ENCODE results near the gene COX17. TPM values are rescaled to one million over a fixed set of nuclear protein-coding genes. Genes with fewer than 3 reads are reported as not detected.

COX17 gene
- polyA plus RNA-seq, 1 donor, result 74.6 TPM

GRCh38 chr3:119673875-119674274, 3.3 kb downstream of the COX17 start:
- no peak for DNase-seq

GRCh38 chr3:119672776-119673175, 4.4 kb downstream of the COX17 start:
- DNase-seq, result no peak

DNA sequence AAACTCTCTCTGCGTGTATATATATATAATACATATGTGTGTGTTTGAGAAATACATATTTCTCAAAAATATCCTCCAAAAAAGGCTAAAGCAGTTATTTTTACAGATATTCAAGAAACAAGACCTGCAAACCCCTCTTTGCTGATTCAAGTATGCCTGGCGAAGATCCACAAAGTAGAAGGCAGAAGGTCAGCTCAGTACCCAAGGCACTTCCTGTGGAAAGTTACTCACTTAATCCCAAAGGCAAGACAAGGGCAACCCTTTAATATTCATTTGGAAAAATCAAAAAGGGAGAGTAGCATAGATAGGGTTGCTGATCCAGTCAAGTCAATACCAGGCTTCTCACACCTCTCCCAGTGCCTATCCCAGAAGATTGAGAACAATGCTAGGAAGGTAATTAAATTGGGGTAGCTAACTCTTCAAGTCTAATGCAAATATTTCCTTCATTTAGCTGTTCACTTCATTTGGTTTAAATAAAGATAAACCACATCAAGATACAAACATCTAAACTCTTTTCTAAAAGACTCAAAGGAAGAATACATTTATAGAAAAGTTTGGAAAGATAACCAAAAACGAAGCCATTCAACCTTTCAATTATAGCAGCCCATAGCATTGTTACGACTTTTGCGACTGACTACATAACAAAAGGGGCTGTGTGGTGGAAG, 7.2 kb downstream of the COX17 start:
- no peak for DNase-seq

GRCh38 chr3:119665954-119666559, 11.1 kb downstream of the COX17 start:
- no peak for DNase-seq

DNA sequence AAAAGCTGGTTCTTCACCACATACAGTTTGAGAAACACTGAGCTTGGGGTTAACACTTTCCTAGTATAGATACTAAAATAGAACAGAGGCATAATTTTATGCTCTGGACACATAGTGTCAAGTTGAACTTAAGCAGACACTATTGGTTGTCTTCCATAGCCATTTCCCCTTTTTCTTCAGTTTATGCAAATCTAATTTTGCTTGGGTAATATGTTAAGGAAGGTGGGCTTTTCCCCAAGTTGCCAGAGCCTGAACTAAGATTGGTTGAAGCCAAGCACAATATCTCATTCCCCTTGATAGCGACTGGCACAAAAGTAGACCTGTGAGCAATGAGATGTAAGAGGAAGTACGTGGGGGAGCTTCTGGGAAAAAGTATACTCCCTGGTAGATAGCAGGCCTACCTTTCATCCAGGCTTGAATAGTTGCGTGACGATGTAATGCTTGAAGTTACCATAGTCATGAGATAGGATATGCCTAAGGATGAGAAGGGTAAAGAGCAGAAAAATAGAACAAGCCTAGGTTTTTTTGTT, 12.3 kb downstream of the COX17 start:
- no peak for DNase-seq

DNA sequence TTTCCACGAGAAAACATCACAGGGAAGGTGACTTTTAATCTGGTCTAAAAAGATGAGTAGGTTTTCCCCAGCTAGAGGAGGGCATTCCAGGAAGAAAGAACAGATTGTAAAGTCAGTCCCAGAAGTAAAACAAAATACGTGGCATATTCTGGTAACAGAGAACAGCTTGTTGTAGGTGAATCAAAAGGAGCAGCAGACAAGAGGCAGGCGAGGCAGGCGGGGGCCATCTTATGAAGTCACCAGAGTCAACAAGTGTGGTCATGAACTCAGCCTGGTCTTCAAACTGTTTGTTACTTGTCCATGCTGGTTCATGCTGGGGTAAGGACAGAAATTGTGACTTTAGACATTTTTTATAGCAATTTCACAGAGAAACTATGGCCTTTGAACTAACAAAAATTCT, 12.8 kb downstream of the COX17 start:
- no peak for DNase-seq

- DNase-seq, result no peak
These were observed 13.3 kb downstream of the COX17 start for GRCh38 chr3:119663885-119664284.

- peak; percentile 35 for DNase-seq
These were observed 14.4 kb downstream of the COX17 start for GRCh38 chr3:119662604-119663373.

DNA sequence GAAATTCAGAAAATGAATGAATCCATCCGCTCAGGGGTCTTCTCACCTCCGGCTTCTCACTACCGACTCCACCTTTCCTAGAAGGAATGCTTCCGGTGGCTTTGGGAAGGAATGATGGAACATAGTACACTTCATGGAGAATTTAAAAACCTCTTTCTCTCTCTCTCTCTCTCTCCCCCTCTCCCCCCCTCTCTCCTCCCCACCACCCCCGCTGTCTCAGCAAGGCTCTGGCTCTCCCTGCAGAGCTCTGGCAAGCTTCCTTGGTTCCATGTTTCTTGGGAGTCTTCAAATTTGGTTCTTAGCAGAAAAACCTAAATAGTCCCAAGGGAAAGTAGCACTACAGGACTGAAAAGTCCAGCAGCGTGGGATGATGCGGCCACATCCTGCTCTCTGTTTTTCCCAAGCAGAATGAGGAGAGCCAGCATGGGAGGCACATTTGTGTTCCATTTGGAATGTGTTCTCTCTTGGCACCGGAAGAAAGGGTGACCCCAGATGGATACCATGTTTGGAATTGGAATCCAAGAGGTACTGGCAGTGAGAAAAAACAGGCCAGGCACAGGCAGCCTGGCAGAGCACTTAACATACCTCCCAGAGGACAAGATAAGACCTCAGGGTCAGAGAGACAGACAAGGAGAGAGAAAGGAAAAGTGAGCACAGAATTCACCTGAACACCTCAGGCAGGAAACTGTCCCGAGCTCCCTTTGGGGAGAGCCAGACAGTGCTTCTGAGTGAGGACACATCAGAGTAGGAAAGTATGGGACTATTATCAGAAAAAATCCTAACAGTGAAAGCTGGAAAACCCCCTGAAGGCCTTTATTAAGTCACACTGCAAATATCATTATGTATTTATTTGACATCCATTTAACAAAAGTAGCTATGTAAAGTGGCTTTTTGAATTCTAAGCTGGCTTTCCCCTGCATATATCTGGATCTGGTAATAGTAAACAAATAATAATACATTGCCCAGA, 16.4 kb downstream of the COX17 start, which contains the start of gene POPDC2:
POPDC2 (minus strand) TSS at position 116 of the 967 bp plus-strand sequence. CDS start 166 bp downstream, outside the sequence.
- DNase-seq, result no peak

GRCh38 chr3:119659606-119660291, 17.5 kb downstream of the COX17 start:
- DNase-seq, result no peak

- no peak for DNase-seq
These were observed 18.2 kb downstream of the COX17 start for GRCh38 chr3:119658994-119659393.

DNA sequence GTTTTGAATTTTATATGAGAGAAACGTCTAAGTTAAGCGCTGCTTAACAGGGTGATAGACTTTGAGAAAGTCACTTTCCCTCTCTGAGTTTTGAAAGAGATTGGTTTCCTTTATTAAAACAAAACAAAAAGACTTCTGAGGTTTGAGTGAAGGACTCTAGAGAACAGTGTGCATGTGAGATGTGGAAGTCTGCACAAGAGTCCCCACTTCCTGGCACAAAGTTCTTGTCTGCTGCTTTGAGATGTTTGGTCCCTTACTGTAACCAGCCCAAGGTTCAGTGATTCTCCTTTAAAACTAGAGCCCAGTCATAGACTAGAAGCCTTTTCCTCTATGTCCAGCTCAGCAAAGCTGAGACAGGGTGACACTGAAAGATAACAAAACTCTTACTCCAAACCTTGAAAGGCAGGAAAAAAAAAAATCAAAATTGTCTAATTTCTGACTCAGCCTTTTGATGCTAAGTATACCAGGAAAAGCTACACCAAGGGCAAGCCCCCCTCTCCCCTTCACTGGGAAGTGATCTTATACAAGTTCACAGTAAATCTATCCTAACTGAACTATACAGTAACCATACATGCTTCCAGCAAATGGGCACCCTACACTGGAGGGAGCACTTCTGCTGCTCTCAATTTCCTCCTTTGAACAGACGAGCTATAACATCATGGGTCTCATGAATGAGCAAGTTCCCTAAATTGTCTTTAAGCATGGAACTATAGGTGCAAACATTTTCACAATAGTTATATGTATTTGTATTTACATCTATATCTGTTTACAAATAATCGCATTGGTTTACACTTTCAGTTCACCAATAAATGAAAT, 19.1 kb downstream of the COX17 start:
- no peak for DNase-seq

DNA sequence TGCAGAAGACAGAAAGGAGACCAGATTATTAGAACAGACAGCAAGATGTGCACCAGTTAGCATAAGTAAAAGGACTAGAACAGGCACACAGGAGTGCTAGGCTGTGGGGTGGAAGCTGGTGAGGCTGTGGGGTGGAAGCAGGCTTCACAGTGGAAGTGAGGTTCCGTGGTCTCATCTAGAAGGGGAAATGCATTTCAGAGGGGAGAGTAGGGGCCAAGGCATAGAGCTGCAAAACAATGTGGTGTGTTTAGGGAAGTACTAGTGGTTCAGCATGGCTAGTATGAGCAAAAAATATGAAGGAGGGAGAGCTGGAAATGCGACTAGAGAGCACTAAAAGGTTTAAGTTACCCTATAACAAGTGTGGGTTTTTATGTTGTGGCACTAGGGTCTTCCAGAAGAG, 23.3 kb downstream of the COX17 start:
- DNase-seq, result no peak

DNA sequence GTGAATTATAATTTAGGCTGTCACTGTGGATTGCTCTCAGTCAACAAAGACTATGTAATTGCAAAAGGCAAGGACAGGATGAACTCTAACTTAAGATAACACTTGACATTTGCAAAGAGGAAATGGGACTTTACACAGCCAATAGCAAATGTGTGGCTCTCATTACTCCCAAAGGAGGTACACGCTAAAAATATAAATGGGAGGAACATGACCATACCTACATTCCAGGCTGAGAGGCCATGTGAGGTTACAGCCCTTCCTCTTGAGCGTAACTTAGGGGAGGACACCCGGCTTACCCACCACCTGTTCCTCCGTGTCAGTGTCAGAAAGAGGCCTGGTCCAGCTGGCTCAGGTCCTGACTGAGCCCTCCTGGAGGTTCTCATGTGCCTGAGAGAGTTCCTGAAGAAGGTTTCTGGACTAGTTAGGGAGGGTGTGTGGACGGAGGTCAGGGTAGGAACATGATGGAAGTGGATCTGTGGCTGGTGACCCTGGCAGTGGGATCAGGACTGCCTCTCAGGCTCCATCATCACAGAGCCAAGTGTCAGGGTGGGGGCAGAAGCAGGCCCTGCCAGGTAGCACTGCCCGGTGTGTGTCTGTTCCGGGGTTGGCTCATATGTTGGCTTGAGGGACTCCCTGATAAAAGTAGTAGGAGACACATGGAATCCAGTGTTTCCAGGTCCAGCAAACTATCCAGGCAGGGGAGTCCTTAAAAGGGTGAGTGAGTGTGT, 24.7 kb downstream of the COX17 start:
- no peak for DNase-seq

GRCh38 chr3:119649761-119650160, 27.4 kb downstream of the COX17 start:
- no peak for DNase-seq

DNA sequence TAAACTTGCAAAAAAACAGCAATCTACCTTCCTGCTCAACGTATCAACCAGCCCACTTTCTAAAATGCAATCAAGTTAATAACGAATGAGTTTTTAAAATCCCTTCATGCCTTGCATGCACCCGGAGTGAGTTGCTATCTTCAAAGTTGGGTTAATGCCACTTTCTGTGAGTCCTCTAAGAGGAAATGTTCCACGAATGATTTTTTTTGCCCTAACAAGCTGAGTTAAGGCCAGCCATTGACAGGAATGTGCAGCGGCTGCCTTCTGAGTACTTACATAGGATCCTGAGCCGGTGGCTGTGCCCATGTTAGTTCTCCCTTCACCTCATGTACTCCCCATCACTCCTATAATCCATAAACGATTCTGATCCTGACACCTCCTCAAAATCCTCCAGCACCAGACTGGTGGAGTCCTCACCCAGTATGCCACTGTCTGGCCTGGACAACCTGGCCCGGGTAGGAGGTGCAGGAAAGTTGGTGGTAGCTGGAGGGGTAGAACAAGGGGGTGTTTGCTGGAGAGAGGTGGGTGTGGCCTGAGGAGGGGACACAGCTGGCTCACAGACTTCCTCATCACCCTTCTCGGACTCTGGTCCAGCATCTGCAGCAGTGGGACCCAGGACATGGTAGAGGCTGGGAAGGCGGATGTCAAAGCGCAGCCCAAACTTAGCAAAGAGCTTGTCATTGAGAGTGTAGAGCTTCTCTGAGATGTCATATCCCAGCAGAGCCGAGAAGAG, 29.2 kb downstream of the COX17 start:
- DNase-seq, result no peak

DNA sequence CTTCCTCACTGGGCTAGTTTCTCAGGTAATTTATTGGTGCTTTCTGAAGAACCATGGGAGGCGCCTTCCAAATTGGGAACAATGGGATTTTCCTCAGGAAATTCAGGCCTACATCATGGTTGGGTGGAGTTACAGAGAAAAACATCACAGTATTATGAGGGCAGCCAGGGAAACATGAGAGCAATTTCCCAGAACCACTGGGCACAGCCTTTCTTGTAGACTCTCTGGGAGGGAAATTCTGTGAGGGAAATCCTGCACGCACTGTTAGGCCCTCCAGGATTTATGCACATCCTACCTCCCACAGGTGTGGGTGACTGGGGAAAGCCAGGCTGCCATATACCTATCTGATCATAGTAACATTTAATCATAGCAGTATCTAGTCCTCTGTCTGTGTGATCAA, 30.0 kb downstream of the COX17 start:
- no peak for DNase-seq

DNA sequence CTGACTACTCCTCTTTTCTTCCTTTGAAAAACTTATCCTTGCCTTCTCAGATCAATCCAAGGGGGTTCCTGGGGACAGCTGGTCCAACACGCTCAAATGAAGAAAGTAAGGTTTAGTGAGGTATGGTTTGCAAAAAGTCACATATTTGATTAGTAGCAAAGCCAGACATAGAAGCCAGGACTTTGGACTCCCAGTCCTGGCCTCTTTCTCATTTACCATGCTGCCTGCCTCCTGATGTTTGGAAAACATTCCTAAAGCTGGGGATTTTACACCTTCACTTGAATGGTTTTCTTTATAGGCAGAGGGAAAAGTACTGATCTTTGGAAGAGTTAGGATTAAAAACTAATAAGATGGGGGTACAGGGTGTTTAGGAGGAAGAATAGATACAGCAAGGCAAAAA, 31.4 kb downstream of the COX17 start:
- no peak for DNase-seq

DNA sequence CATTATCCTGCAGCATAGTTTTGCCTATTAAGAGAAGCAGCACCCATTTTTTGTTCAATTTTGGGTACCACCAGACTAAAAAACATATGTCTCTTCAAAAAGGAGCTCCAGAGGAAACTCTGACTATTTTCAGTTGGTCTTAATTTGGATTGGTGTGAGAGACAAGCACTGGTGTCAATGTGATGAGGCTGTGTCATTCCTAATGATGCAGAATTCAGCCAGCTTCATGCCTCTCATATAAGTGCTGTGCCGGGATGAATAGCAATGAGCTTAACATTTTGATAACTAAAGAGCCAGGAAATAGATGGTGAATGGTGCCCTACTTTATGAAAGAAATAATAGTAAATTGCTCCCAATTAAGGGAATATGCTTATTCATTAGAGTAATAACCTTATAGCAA, 32.7 kb downstream of the COX17 start:
- DNase-seq, result no peak

Measured in hindlimb muscle (tissue), 1 donor.